Head of caudate nucleus (tissue), 42 donors: Measurements from ENCODE around the gene CTNNA2.
"Not testable (repeated sequence)": the region's sequence is repeated elsewhere in the genome, so short reads cannot be mapped to it uniquely, and the experiment has no call there.

Source experiments
- DNase-seq, 42 donors: peaks; one replicate each; pipeline versions ENCODE4 v3.0.0 to v3.0.0-alpha.2; 2020 to 2021; ENCODE audit warnings: mixed read lengths in 7 of 42
- intact Hi-C: fragments of 100-400 bp; cut with DNase I; formaldehyde crosslinking; loops from one replicate; pipeline ENCODE4 v1.15.0; 2022

CTNNA2 gene

DNA sequence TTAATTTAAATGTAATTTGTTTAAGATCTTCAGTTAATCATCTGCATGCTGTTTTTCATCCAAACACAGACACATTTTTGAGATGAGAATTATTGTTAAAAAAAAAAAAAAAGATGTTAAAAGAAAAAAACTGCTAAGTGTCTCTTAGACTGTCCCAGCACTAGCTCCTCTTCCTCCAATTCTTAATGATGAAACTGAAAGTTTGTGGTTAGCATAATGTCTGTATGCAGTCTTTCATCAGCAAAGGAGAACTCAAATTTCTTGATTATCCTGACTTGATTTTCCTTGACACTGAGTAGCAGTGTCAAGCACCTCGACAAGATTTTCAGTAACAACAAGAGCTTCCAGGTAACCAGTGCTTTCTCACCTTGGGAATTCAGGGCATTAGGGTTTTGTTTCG, 517.3 kb downstream of the CTNNA2 start:
- DNase-seq = no peak
- intact Hi-C loops = no loop called here

DNA sequence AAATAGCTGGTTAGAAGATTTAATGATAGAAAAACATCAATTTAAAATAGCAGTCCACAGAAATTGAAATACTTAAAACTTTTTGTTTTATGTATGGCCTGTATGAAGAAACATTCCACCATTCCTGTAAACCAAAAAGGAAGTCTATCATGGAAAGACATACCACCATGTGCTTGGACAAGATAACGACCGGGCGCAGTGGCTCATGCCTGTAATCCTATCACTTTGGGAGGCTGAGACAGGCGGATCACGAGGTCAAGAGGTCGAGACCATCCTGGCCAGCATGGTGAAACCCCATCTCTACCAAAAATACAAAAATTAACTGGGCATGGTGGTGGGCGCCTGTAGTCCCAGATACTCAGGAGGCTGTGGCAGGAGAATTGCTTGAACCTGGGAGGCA, 519.8 kb downstream of the CTNNA2 start:
- DNase-seq, intact Hi-C loops: not testable (repeated sequence)

DNA sequence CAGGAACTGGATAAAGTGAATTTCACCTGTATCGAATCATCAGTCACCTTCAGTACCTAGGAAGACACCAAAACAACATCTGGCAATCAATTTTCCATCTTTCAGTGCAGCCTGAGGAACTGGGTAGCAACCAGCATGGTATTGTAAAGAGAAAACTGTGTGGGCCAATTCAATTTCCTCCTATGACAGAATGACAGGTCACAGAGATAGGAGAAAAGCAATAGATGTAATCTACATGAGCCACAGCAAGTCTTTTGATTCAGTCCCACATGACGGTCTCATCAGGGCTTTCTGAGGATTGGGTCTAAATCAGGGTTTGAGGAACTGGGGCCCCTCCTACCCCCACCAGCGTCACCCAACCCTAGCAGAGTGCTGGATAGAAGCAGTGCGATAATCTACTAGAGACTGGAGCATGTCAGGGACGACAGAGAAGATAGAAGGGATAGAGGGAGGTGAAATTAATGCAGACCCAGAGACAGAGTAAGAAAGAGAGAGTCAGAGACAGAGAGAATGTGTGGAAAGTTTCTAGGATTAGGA, 523.0 kb downstream of the CTNNA2 start:
- intact Hi-C loops = no loop called here
- peak in 14 of 42 donors; percentile 12 to 54 (median 24) for DNase-seq

DNA sequence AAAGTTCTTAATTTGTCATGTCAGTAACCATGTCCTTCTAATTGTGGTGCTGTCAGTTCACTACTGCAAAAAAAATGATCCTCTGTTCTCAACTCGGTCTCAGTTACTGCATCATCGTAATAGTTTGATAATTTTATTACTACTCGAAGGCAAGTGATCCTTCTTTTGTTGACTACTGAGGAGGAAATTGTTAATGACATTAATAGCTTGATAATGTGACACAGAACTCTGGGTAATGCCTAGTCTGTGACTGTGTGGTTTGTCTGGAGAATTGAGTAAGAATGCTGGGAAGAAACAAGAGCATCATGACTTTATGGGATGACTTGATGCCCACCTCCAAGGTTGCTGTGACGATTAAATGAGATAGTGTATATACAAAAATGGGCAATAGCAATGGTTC, 524.5 kb downstream of the CTNNA2 start:
- intact Hi-C loops = no loop called here
- no peak for DNase-seq

DNA sequence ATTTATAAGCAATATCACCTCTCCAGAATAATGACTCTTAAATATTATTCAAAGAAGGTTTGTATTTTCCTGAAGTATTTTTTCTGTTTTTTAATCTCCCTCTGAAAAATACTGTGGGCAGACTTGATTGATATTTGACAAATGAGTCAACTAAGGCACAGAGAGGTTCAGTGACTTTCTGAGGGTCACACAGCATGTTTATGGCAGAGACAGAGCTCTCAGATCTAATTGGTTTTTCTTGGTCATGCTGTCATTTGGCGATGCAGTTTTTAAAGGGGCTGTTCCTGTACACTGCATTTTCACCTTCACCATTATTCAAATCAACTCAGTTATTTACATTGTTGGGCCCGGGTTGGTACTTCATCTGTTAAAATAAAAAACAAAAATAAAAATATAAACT, 527.4 kb downstream of the CTNNA2 start:
- intact Hi-C loops = no loop called here
- DNase-seq = no peak

DNA sequence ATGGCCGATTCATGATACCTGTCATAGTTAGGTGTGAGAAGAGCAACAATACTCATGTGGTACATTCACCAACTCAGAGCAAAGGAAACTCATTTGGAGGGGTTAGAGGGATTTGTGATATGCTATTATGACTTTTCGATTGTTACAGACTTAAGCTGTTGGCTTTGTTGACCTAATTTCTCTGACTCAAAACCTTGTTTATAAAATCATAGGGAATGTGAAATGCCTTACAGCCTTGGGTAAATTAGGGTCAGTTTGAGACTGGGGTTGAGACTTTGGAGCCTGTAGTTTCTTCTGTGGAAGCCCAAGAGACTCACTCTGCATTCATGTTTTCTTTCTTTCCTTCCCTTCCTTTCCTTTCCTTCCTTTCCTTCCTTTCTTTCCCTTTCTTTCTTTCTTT, 529.8 kb downstream of the CTNNA2 start:
- no peak for DNase-seq
- intact Hi-C loops = no loop called here

DNA sequence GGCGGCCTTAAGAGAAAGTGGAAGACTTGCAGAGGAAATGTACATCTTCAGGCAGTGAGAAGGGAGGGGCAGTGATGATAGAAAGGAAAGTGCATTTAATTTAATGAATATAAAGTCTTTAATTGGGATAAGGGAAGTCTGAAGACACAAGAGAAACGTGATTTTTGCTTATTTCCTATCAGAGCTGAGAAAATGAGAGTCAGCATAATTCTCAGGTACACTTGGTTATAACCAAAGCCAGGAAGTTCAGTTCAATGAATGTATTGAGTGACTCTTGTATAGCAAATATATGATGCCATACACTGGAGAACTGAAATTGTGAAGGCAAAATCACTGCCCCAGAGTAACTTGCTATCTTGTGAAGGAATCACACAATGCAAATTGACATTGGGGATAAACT, 535.4 kb downstream of the CTNNA2 start:
- DNase-seq = no peak
- intact Hi-C loops = no loop called here

DNA sequence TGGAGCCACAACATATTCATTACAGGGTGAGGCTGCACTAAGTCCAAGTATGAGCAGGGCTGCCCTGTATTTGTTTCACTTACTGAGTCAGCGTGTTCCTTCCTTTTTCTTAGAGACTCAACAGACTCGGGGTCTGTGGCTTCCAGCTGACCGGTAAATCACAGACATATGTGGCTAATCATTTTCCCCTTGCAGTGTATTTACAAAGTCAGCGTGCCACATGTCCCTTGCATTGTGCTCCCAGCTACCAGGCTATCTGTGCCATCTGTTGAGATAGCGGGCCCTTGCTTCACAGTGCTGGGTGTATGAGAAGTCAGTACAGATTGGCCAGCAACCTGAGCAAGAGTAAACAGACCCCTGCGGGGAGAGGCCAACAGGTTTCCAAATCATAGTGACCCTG, 537.4 kb downstream of the CTNNA2 start:
- intact Hi-C loops = no loop called here
- no peak for DNase-seq

DNA sequence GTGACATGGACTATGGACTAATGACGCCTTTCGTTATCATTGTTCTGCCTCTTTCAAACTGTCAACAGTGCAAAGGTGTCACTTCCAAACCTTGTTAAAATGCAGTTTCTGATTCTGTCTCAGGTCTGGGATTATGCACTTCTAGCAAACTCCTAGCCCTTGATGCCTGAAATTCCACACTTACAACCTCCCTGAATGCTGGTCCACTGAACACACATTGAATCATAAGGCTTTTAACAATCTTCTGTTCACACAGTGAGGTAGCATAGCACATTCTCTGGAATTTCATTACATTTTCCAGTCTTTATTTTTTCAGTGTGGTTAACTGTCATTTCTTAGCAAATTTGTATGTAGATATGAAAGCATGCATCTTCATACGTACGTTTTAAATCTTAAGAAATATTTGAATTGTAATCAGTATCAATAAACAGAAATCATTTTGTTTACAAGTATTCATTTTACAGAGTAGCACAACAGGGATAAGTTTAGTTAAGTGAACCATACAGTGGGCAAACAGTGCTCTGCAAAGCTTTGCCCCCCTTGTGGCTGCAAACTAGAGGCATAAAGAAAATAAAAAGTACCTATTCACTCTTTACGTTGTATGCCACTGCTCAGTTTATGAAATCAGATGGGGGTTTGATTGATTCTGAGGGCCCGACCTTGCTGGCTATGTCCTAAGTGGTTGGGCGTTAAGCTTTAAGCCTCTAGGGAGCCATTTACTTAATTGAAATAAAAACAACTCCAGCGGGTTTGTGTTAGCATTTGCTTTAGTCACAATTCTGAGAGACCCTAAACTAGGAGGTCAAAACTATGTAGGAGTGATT, 540.9 kb downstream of the CTNNA2 start:
- intact Hi-C loops = no loop called here
- no peak for DNase-seq

DNA sequence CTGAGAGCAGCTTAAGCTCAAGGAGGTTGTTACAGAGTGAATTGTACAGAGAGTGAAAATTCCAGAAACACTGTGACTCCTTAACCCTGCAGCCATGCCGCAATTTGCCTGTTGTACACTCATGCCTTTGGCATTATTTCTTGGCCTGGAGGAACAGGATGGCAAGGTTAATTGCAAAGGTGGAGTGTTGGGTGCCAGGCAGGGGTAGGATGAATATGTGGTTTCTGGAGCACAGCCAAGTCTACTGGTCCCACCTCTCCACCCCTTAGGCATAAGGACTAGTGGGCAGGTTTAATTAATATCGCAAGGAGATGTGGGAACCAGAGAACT, 541.5 kb downstream of the CTNNA2 start:
- no peak for DNase-seq
- intact Hi-C loops = no loop called here

DNA sequence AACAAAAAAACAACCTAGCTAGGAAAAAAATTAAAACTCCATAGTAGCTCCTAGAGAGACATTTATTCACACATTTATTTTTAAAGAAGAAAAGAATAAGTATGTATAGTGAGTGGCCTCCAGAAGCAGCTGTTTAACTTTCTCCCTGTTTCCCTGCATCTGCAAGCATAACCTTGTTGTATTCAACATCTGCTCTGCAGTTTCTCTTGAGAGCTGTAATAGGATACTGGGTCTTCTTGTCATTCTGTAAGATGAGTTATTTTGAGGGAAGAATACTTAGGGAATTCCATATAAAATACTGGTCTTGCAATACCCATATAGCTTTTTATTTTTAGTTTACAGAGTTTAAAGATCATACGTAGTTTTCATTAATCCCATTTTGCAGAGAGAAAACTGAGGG, 545.1 kb downstream of the CTNNA2 start:
- intact Hi-C loops = no loop called here

DNA sequence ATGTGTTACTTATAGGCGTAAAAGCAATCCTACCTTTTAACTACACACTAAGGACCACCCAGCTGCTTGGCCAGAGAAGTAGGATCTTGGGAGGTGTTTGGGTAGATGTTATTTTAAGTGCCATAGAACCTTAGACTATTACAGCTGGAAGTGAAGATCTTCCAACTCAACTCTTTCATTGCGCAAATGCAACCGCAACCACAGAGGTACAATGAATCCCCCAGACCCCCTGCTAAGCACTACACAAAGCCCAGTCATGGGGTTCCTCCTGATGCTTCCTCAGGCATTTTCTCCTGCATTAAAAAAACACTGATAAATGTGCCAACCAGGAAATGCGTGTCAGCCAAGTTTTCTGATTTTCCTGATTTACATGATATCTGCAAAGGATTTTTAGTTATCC, 545.7 kb downstream of the CTNNA2 start:
- no peak for DNase-seq
- intact Hi-C loops = no loop called here

More for the DNA sequence above, 545.1 kb downstream of the CTNNA2 start:
- DNase-seq = no peak

DNA sequence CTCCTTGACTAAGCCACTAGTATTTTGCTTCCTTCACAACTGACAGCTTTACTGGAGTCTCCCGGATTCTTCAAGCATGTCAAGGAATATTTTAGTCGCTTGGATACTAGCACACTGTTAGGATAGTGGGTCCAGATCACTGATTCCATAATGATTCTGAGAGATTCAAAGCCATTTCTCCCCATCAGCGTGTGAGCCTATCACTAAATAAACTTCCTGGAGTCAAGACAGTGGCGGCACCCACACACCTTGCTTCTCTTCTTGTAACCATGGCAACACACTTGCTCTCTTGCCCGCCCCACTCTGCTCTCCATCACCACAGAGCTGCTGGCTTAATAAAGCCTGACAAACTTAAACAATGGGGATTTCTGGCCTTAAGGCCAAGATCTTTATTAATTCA, 546.6 kb downstream of the CTNNA2 start:
- peak in 41 of 42 donors; percentile 25 to 90 (median 65) for DNase-seq
- intact Hi-C loops = no loop called here

DNA sequence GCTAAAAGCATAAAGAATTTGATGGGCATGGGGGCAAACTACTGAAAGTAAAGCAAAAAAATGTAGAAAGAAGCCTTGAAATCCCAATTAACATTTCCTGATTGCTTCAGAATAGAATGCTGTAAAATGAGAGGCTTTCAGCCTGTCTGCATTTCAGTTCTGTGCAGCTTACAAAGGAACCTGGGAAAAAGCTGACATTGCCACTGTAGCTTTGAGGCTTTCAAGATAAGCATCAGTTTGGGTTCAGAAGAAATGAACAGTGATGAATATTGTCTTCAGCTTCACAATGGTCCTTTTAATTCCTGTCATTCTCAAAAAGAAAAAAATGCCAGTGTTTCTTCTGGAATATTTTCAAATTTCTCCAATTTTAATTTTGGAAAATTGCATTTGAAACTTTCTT, 549.0 kb downstream of the CTNNA2 start:
- DNase-seq = peak in 7 of 42 donors; percentile 18 to 53 (median 38)
- intact Hi-C loops = loop anchor here (10.0 kb wide), 1 partner anchor 127 kb away; no protein-coding TSS in a partner anchor

DNA sequence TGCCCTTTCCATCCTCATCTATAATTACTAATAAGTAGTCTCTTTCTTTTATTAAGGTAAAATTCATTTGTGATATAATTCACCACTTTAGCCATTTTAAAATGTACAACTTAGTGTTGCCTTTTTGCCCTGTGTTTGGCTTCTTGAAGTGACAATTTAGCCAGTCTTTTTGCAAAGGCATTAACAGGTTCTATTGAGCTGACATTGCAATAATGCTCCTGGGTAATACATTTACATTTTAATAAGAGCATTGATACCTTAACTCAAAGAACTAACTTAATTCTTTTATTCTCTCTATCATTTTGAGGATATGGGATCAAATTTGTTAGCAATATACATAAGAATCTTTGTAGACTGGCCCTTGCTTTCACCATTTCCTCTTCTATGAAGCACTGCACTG, 549.4 kb downstream of the CTNNA2 start:
- intact Hi-C loops = loop anchor here (10.0 kb wide), 1 partner anchor 127 kb away; no protein-coding TSS in a partner anchor
- DNase-seq = no peak

DNA sequence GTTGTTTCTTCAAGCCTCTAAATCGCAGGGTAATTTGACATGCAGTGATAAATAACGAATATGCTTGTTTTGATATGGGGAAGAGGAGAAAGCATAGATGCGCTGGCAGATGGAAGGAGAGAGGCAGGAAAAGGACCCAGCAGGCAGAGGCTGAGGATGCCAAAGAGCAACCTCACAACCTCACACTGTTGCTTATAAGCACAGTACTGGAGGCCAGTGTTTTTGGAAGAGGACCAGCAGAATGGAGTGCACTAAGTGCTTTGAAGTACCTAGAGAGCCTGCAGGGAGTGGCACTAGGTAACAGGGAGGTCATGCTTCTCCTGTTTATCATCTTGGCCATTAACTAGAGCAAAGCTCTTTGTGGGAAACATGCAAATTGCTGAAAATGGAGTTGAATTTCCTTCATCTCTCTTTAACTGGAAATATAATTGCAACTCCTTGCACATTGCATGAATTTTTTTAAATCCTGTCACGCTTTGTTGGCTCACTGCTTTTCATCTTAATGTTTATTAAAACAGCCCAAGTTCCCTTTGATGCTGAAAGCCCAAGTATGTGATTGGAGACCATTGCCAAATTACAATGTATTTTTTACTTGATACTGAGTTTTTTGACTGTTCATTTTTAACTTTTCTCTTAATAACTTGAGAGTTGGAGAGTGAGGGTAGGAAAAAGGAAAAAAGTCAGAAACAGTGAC, 555.3 kb downstream of the CTNNA2 start:
- intact Hi-C loops = loop anchor here (10.0 kb wide), 1 partner anchor 133 kb away; no protein-coding TSS in a partner anchor
- DNase-seq = no peak

DNA sequence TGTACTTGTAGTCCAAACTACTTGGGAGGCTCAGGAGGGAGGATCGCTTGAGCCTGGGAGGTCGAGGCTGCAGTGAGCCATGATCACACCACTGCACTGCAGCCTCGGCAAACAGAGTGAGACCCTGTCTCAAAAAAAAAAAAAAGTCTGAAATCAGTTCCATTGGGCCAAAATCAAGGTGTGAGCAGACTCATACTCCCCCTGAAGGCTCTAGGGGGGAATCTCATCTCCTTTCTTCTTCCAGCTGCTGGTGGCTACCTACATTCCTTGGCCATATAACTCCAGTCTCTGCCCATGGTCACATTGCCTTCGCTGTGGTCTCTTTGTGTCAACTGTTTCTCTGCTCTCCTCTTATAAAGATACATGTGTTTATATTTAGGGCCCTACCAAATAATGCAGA, 557.7 kb downstream of the CTNNA2 start:
- DNase-seq = no peak
- intact Hi-C loops = loop anchor here (5.0 kb wide), 1 partner anchor 232 kb away; the partner anchor contains the start of gene LRRTM1

DNA sequence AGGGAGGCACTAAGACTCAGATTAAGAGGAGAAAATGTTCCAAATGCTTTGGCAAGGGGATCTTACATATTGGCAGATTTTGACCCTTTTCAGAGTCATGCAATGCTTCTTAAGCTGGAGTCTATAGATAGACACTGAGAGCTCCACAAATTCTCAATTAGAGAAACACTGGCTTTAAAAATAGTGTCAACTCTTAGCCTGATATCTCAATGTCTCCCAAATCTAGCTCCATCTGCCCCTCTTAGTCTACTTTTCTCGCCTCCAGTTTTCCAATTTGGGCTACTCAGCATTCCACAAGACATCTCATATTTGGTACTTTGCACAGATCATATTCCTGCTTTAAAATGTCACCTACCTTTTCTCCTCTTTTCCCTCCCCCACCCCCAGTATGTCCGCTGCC, 559.1 kb downstream of the CTNNA2 start:
- intact Hi-C loops = loop anchor here (5.0 kb wide), 1 partner anchor 230 kb away; the partner anchor contains the start of gene LRRTM1
- DNase-seq = no peak

DNA sequence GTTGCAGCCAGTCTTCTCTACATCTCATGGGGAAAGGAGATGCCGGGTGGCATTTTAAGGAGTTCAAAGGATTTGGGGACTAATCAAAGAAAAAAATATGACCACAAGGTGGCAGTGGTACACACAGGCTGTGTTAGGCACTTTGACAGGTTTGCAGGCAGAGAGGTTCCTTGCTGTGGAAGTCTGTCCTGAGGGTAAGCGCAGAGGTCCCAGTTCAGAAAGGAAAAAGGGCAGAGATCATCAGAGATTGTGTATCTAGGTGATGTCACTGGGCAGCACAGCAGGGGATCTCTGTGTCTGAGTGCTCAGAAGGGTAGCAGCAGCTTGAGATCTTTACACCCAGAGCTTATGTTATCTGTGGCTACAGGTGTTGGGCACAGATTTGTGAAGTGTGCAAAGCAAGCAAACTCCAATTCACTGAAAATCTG, 560.3 kb downstream of the CTNNA2 start:
- peak in 32 of 42 donors; percentile 23 to 83 (median 60) for DNase-seq
- intact Hi-C loops = loop anchor here (5.0 kb wide), 1 partner anchor 229 kb away; the partner anchor contains the start of gene LRRTM1
